CD4-positive, alpha-beta T cell treated with Interleukin-15 for 1 hour (primary cell): ENCODE results near the gene KRT12.
"Not testable (repeated sequence)": the region's sequence is repeated elsewhere in the genome, so short reads cannot be mapped to it uniquely, and the experiment has no call there.

Experiments
- DNase-seq: peaks from one replicate; pipeline ENCODE4 v3.0.0-alpha.2; 2020

Gene KRT12

DNA sequence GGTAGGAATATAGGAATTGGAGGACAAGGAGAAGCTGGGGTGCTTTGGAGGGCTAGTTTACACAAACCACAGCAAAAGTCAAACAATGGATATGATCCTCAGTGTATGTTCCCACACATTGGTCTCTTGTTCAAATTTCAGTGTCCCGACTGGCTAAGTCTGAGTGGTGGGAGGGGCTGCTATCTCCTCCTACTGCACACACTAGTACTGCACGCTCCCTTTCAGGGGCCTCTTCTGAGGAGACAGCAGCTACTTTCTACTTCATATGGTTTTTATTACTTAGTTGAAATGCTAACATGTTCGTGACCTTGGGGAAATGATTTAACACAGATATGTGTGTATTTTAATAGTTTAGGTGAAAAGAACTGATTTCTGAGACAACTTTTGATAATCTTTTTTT lies 25.8 kb downstream of the KRT12 start:
- DNase-seq, result no peak

DNA sequence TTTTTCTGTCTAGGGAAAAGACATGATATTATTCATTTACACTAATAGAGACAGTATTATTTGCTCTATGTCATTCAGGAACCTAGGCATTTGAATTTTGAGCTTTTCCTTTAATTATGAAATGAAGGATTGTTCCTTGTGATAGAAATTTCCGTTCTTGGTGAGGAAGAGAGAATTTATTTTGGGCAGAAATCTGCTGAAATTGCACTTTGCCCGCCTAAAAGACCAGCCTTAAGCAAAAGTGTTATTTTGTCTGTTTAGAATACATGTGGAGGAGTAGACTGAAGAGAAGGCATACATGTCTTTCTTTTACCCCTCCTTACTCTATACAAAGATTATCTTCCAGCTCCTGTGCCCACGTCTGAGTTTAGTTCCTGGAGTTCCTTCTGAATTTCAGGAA lies 27.8 kb downstream of the KRT12 start:
- no peak for DNase-seq

DNA sequence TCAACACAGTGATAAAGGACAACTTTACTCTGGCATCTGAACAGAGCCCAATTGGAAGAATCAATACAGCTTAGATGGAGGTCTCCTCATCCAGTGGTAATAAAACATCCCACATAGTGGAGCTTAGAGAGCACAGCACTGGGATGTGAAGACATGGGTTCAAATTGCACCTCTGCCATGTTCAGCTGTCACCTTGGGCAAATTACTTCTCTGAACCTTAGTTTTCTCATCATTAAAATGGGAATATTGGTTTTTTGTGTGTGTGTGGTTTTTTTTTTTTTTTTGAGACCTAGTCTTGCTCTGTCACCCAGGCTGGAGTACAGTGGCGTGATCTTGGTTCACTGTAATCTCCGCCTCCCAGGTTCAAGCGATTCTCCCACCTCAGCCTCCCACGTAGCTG lies 31.0 kb downstream of the KRT12 start:
- no peak for DNase-seq

DNA sequence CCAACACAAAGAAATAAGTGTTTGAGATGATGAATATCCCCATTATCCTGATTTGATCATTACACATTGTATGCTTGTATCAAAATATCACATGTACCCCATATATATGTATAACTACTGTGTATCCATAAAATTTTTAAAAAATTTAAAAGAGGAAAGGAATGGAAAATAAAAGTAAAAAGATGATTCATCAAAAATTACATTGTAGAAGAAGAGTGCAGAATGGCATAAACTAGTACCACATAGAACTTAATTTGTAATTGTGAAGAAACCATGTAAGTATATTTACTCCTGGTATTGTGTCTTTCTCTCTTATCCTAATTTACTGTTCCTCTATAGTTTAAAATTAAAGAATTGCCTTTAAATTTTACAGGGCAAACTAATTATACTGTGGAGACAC lies 33.1 kb downstream of the KRT12 start:
- DNase-seq, result no peak

DNA sequence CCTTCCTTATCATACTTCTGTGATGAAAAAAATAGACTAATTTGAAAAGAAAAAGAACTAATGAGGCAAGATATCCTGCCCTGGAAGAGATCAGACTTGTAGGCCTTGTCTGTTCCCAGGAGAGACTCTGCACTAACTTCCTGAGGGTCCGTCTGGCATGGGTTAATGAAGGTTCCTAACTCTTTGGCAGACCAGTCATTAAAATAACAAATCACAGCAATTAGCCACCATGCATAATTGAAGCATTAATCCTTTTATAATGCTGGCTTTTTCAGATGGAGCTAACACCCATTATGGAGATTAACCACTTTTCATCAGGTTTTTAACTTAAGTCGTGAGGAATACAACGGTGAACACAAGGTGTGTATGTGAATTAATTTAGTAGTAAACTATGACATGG lies 34.2 kb downstream of the KRT12 start:
- no peak for DNase-seq

DNA sequence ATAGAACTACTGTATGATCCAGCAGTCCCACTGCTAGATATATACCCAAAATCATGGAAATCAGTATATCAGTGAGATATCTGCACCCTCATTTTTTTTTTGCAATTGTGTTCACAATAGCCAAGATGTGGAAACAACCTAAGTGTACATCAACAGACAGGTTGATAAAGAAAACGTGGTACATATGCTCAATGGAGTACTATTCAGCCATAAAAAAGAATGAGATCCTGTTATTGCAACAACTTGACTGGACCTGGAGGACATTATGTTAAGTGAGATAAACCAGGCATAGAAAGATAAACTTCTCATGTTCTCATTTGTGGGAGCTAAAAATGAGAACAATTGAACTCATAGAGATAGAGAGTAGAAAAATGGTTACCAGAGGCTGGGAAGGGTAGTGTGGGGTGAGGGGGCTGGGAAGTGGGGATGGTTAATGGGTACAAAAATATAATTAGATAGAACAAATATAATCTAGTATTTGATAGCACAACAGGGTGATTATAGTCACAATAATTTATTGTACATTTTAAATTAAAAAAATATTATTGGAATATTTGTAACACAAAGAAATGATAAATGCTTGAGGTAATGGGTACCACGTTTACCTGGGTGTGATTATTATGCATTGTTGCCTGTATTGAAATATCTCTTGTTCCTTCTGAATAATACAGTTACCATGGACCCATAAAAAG lies 36.8 kb downstream of the KRT12 start:
- no peak for DNase-seq

DNA sequence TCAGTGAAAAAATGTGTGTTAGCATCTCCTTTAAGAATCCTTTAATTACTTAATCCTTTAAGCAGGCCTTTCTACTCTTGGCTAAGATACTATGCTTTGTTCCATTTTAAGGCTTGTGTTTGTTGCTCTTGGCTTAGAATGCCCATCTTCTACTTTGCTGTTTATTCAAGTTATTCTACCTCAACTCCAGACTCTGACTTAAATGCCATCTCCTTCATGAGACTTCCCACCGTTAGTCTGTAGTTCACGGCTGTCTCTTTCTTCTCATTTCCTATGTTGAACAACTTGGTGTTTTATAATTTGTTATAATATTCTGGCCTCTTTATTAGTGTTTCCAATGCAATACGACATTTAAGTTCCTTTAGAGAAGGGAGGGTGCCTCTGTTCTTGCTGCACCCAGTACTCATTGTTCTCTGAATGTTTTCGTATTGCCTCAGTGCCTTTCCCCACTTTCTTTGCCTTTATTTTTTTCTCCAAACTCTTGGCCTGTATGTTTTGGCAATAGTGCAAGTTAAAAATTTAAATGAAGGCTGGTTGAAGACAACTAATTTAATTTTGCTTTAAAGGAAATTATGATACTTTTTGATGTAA lies 38.5 kb downstream of the KRT12 start:
- DNase-seq, result no peak

DNA sequence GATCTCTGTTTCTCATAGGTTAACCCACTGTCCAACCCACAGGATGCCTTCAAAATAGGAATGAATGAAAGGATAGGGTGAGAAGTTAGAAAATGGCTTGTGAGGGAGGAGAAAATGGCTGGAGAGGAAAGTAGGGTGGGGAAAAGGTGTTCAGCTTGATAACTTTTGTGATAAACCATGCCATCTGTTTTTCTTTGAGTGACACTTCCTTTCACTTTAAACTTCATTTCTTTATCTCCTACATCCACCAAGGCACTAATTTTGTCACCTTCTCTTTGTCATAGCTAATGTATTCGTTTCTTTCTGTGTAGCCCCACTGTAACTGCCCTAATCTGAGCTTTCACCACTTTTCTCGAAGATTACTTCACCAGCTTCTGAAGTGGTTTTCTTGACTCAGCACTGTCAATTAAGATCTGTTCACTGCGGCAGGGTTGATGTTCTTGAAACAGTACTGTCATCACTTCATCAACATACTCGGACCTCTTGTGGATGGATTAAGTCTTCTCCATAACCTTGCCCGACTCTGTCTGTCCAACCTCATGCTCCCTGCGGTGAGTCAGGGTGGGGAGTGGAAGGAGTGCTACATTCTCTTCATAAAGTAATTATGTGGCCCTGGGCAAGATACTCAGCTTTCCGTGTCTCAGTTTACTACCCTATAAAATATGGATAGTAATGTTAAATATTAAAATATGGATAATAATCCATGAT lies 39.1 kb downstream of the KRT12 start:
- no peak for DNase-seq

DNA sequence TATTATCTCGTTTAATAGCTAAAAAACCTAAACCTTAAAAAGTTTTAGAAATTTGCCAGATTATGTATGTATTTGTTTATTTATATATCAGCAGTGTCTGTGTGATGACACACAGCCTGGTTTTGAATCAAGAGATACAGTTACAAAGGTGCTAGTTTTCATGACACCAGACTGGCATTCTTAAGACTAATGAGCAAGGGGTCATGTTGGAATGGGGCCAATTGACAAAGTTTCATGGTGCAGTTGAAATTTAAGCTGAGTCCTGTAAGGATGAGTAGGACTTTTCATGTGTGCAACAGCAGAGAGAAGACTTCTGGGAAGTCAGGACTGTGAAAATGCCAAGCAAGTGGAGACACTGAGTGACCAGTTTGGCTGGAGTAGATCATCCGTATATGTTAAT lies 41.4 kb downstream of the KRT12 start:
- no peak for DNase-seq

DNA sequence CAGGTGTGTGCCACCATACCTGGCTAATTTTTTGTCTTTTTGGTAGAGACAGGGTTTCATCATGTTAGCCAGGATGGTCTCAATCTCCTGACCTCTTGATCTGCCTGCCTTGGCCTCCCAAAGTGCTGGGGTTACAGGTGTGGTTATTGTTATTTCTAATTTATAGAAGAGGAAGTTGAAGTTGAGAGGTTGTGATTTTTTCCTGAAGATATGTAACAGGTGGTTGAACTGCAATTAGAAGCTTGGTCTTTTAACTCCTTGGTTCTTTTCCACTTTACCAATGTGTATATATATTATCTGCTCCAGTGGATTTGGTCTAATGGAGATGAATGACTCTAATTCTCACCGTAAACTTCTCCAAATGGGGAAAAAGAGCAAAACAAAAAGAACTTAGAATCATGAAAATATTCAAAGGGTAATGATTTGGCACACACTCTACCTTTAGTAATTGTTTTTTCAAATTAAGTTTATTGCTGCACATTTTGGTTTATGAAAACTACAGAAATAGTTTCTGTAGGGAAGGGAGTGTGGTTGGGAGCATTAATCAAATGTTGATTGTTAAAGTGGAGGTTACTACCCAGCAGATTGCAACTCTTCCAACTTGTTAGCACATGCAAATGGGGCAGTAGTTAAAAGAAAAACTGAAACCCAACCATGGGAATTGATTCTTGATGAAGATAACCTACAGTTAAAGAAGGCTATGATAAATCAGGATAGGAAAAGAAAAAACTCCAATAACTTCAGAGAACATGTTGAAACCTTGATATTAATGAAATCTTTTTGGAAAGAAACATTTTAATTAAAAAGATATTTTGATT lies 42.8 kb downstream of the KRT12 start:
- no peak for DNase-seq

DNA sequence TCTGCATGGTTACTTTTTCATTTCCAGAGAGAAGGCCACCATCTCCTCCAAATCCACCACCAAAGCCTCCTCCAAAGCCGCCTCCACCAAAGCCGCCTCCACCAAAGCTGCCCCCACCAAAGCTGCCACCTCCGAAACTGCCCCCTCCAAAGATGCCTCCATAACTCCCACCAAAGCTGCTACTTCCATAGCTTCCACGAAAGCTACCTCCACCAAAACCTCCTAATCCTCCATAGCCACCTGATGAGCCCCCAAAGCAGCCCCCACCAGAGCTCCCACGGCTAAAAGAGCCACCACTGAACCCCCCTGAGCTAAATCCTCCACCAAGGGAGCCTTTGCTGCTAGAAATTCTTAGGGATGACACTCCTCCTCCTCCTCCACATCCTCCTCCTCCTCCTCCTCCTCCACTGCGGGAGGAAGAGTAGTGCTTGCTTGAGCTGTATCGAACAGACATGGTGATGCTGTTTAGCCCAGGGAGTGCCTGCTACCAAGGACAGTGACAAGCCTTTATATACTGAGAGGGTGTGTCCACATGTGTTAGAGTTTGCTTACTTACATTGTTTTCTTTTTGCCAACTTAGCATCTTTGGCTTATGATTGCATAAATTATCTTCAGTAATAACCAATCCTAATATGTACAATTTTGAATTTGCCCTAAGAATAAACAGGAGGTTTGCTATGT lies 44.8 kb downstream of the KRT12 start, which contains the start of gene KRT10:
KRT10 (minus strand) TSS at position 483 of the 681 bp plus-strand sequence; CDS start at position 454, 29 bp downstream.
- no peak for DNase-seq

DNA sequence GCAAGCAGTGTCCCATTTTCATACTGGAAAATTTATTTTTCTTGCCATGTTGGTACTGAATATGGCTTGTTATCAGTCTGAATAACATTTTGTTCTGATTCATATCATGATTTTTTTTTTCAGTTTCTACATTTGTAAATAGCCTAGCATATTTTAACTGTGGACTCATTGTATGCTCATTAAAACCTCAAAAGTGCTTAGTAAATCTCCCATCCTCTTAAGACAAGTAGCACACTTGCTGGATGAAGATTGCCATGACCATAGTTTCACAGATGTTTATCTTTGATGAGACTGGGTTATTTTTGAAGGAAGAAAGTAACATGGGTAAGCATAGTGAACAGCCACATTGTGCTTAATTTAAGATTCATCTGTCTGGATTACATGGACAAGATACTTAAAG lies 45.5 kb downstream of the KRT12 start:
- no peak for DNase-seq

DNA sequence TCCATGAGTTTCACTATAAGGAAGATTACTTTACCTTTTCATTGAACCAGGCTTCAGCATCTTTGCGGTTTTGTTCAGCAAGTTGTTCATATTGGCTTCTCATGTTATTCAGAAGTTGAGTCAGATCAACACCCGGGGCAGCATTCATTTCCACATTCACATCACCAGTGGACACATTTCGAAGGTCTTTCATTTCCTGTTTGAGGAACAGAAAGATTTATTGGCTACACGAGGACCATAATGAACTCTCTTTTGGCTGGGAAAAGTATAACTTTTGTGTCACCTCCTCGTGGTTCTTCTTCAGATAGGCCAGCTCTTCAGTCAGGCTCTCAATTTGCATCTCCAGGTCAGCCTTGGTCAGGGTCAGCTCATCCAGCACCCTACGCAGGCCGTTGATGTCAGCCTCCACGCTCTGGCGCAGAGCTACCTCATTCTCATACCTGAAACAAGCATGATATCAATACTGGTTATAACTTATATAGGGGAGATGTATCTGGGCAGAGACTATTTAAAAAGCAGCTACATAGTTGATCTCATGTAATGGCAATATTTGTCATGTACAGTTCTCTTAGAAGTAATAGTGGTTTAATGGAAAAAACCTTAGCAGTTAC lies 46.7 kb downstream of the KRT12 start:
- no peak for DNase-seq

DNA sequence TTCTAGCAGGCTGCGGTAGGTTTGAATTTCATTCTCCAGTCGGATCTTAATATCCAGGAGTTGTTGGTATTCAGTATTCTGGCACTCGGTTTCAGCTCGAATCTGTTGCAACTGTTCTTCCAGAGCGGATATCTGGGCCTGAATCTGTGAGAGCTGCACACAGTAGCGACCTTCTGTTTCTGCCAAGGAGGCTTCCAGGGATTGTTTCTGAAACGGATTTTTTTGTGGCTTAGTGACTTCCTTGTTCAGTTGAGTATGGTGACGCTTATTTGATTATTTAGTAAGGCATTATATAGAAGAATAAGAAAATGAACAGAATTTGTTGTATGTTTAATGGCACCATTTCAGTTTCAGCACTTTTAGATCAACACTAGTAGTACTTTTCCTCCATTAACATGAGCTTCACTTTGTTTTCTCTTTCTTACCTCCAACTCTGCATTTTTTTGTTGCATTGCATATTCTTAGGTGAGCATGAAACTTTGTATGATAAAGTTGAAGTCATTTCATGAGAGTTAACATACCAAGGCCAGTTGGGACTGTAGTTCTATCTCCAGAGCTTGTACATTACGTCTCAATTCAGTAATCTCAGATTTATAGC lies 47.4 kb downstream of the KRT12 start:
- no peak for DNase-seq

DNA sequence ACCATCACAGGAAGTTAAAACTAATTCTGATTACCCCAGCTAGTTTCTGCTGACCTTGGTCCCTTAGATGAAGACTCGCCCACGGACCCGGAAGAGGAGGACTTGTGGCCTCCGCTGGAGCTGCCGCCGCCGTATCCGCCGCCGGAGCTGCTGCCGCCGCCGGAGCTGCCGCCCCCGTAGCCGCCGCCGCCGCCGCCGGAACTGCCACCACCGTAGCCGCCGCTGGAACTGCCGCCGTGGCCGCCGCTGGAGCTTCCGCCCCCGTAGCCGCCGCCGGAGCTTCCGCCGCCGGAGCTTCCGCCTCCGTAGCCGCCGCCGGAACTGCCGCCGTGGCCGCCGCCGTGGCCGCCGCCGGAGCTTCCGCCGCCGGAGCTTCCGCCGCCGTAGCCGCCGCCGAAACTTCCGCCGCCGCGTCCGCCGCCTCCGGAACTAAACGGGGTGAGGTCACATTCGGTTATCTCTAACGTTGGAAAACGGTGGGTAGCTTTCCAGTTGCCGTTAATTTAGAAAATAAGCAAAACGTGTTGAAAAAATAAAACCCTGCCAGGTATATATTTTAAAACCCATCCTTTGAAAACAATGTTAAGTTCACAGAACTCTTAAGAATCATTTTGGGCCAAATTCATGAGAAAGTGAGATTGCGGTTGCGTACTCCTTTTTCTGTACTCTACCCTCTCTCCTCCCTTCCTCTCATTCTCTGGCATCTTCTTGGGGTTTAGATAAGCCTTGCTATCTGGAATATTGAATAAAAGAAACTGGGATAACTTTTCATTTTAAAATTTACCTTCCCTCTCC lies 48.1 kb downstream of the KRT12 start:
- peak; percentile 87 for DNase-seq

DNA sequence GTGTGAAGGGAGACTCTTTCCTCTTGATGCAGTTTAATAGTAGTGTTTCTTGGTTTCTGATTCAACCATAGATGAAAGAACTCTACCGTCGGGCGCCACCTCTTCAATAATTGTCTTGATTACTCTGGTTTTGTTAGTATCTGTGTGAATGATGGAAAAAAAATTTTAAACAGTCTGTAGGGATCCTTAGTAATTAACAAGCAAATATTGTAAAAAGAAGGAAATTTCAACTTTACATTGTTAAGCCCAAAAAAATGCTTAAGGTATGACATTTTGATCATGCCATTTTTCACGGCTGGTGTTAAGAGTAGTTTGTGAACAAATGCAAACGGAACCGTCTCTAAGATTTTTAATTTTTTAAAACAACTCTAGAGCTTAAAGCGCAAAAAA lies 48.7 kb downstream of the KRT12 start:
- no peak for DNase-seq

DNA sequence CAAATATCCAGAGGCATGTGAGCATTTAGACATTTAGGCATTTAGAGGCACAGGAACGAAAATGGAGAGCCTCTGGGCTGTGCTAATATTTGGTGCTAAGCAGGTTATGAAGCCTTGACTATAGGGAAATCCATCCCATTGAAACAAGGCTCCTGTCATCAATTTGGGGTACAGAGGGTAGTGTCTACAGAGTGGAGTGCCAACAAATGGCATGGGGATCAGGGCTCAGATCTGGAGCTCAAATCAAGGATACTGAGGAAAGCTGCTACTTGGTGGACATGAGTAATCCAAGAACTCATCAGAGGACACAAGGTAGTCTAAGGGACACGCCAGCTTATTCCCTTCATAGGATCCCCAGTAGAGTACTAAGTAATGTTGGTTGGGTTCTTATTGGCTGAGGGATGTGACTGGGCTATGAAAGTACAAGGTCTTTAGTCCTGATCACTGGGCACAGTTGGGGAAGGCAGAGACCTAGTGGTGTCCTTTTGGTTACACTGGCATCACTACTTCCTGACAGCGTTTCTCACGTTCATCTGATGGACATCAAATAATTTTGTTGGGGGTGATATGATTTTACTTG lies 49.8 kb downstream of the KRT12 start:
- DNase-seq, result no peak

DNA sequence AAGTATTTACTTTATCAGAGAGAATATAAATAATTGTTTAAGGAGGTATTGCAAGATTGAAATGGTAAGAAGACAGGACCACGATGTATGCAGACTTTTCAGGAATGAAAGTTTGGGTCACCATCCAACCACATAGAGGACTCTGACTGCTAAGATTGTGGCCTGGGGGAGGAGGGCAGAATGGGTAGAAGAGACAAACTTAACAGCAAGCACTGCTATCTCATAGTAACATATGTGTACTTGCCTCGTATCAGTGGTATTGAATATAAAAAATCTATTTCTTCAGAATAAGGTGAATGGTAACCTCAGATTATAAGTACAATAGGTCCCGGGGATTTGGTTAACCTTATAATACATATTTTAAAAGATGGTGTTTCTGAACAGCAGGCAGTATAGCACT lies 50.5 kb downstream of the KRT12 start:
- no peak for DNase-seq

DNA sequence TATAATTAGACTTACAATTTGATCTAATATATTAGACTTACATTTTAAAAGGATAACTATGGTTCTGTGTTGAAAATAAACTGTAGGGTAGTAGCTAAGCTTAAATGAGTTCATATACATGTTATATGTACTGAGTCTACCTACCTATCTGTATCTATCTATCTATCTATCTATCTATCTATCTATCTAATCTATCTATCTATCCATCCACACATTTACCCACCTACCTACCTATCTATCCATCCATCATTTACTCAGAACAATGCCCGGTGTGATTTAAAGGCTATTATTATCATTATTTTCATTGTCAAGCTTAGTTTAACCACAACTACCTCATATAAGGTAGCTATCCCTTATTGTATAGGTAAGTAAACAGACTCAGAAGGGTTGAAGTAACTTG lies 51.6 kb downstream of the KRT12 start:
- no peak for DNase-seq

DNA sequence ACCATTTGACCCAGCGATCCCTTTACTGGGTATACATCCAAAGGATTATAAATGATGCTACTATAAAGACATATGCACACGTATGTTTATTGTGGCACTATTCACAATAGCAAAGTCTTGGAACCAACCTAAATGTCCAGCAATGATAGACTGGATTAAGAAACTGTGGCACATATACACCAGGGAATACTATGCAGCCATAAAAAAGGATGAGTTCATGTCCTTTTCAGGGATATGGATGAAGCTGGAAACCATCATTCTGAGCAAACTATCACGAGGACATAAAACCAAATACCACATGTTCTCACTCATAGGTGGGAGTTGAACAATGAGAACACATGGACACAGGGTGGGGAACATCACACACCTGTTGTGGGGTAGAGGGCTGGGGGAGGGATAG lies 52.4 kb downstream of the KRT12 start:
- DNase-seq, result not testable (repeated sequence)

DNA sequence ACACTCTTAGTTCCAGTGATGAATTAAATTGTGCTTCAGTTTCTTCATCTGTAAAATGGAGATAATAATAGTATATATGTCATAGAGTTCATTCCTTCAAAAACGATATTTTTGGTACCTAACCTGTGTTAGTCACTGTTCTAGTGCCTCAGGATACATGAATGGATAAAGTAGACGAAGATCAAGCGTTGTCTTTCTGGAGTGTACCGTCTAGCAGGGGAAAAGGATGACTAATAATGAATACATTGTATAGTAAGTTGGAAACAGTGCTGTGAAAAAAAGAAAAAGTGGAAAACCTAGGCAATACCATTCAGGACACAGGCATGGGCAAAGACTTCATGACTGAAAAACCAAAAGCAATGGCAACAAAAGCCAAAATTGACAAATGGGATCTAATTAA lies 53.2 kb downstream of the KRT12 start:
- no peak for DNase-seq
